GM18868 (cell line): ENCODE results near the gene PTPRM.

Experiments used
- ATAC-seq: cut with Tn5 transposase; IDR thresholded peaks from one replicate; pipeline ENCODE4 v1.9.1; 2021; ENCODE audit warnings: mild to moderate bottlenecking, moderate library complexity; ENCODE audit not compliant: unreplicated experiment

Gene PTPRM

GRCh38 chr18:7844418-7844817 is 277.3 kb downstream of the PTPRM start:
- no peak for ATAC-seq

DNA sequence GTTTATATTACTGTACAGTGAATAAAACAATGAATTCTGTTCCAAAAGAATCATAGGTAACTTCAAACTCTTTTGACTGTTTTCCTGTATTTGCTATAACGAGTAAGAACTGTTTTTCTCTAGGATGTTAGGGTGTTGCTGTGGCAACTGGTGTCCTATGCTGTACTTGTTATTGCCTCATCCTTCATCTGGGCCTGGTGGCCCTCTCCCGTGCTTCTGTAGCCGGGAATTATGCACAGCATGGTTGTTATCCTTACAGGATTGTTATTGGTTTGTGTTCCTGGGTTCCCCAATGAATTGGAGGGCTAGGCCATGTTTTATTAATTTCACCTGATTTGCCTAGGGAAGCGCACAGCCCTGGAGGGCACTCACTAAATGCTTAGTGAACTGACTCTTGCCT is 279.2 kb downstream of the PTPRM start:
- no peak for ATAC-seq

- no peak for ATAC-seq
Observed at GRCh38 chr18:7847357-7848053, 280.4 kb downstream of the PTPRM start.

DNA sequence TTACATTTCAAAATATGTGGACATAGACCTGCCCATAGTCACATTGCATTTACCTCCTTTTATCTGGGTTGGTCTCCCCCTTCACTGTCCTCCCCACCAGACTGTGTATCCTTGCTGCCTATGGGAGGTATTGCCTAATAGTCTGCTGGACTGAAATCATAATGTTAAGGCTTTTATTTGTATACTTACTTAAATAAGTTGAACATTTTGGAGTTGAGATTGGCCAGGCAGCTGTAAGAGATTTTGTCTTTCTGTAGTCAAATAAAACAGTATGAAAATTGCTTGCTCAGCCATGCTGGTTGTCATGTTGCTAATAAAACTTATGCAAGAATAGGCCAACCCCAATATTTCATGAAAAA is 280.9 kb downstream of the PTPRM start:
- ATAC-seq, result no peak

DNA sequence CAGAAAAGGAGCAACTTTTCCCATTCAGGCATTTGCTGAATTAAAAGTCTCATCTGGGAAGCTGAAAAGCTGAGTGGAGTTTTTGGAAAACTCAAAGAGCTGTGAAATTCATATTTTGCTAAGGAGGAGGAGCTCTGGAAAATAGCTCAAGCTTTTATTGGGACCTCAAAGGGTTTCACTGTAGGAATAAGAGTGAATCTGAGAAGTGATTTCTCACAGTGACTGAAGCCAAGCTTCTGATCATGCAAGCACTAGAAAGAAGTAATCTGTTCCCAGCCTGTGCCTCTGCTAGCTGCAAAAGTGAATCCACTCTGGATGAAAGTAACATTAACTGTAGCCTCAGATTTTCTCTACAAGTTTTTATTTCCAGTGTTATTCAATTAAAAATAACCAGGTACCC is 283.3 kb downstream of the PTPRM start:
- ATAC-seq, result no peak

- ATAC-seq, result no peak
Observed at GRCh38 chr18:7855028-7855427, 287.9 kb downstream of the PTPRM start.

DNA sequence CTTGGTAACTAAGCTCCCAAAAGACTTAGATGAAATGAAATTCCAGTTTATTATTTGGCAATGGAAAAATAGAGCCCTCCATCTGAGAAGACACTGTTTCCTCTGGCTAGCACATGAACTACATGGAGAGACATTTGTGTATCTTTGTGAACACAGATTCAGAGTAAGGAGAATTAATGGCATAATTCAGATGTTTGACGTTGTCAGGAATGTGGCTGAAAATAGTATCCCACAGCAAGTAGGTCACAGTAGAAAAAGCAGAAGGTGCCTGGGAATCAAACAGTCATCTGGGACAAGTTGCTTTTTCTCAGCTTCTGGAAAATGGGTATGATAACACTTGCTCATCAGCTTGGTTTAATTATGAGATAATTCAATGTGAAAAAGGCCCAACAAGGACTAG is 288.6 kb downstream of the PTPRM start:
- no peak for ATAC-seq

DNA sequence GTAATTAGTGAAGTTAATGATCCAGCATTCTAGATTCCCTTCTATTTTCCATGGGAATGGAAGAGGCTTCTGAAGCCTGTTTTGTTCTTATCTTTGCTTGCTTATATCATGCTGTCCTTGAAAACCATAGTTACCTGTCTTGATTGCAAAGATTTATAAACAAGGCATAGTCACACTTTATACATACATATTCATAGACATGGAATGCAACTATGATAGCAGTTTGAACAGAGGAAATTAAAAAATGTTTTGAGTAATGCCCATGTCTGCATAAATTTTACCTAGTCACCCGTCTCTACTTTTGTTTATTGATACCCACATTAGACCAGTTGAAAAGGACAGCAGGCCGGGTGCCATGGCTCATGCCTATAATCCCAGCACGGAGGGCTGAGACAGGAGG is 289.0 kb downstream of the PTPRM start:
- no peak for ATAC-seq

DNA sequence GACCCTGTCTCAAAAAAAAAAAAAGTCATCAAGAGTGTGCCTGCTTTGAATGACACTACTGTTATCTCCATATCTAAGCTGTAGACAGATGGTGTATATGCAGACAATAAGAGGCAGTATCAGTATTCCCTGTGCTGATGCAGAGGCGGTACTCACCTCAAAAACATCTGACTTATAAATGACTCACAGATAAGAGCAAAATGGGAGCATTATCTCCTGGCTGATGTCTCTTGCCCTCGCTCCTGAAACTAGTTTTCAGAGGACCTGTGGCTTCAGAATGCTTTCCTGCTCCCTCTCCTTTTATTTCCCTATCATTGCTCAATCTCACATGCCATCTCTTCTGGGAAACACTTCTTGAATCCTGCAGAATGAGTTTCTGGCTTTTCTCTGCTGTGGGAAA is 289.6 kb downstream of the PTPRM start:
- ATAC-seq, result no peak

- no peak for ATAC-seq
Observed at GRCh38 chr18:7857562-7857961, 290.4 kb downstream of the PTPRM start.

- no peak for ATAC-seq
Observed at GRCh38 chr18:7859122-7859521, 292.0 kb downstream of the PTPRM start.

DNA sequence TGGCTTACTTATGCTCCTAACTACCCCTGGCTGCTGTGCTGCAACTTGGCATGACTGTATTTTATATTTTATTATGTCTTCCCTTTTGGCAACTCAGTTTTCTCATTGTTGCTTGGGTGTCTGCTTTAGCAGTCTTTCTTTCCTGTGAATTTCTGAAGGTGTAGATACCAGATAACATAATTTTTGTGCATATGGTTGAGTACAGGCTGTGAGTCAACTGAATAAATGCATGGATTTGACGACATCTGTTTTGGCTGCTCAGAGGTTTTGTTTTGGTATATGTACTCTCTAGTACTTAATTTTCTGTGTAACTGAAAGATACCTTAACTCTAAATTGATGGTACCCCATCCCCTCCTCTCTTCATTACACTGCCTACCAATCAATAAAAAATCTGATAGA is 303.1 kb downstream of the PTPRM start:
- no peak for ATAC-seq

DNA sequence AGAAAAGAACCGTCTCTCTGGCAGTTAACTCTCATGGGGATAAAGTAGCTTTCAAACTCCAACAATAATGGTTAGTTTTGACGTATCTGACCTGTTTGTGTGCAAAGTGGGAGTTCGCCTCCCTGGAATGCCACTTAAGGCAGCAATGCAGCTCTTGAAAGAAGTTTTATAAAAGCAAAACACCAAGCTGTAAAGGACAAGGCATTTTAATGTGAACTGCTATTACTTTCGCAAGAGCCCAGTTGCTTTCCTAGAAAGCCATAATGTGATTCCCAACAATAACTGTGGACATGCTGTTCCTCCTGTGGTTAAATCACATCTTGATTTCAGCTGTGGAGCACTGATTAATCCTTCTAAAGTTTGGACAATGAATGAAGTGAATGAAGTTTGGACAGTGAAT is 303.7 kb downstream of the PTPRM start:
- ATAC-seq, result no peak

DNA sequence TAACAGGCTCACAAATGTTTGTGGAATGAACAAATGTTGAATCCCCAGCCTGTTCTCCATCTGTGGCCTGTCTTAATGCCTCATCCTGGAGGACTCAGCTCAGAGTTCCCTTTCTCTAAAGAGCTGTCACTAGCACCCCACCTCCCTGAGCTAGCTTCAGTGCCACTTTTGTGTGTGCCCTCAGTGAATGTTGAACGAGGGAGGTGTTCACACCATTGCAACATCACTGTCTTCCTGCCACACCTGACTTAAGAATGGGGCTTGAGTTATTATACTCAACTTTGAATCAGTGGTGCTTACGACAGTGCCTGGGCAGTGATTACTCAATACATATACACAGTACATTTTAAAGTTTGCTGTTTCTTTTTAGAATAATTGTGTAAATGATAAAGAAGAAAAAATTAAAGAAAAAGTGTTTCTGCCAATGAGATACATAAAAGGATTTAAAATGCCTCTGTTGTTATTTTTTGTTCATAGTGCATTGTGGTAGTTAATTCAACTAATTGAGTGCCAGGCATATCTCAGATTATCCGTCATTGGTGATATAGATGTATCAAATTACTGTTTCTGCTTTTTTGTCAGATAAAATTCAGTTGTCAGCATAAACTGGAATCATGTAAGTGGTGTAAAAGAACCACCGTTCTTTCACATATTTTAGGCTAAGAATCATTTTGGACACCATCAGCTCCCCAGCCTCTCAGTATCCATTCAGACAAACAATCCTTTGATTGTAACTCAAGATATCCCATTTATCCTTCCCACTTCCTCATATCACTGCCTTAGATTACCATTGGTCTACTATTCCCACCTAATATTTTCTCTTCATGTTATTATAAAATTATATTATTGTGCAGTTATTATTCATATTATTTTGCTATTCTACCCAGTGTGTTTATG is 304.7 kb downstream of the PTPRM start:
- no peak for ATAC-seq

GRCh38 chr18:7872569-7872968 is 305.5 kb downstream of the PTPRM start:
- no peak for ATAC-seq

GRCh38 chr18:7873316-7873715 is 306.2 kb downstream of the PTPRM start:
- ATAC-seq, result no peak

- no peak for ATAC-seq
Observed at GRCh38 chr18:7876354-7877104, 309.4 kb downstream of the PTPRM start.

GRCh38 chr18:7877609-7878008 is 310.5 kb downstream of the PTPRM start:
- no peak for ATAC-seq

GRCh38 chr18:7878265-7879211 is 311.4 kb downstream of the PTPRM start:
- ATAC-seq, result no peak

GRCh38 chr18:7879717-7880116 is 312.6 kb downstream of the PTPRM start:
- ATAC-seq, result no peak

DNA sequence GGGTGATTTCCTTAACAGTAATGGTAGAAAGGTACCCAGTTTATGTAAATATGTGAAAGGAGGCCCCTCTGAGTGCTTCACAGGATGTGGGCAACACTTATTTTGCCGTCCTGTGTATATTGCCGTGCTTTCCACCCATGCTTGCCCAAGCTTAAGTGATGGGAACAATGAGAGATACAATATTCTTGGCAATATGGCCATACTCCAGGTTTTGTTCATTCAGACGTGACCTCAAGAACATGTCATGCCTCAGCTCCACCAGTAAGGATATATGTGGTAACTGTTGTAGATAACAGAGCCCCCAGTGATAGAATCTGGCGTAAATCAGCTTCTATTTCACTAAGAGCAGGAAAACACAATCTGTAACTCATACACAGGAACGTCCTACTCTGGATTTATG is 318.7 kb downstream of the PTPRM start:
- ATAC-seq, result no peak
